IMR-90 (cell line): ENCODE measurements around the gene IFI27L2. TPM values are rescaled to one million over a fixed set of nuclear protein-coding genes. Genes with fewer than 3 reads are reported as not detected.

Experiments
- ATAC-seq: fragments of 200-7000 bp; cut with Tn5 transposase; 2 replicates; pipeline ENCODE4 v1.9.1; 2020; ENCODE audit warnings: low read depth, mild to moderate bottlenecking, moderate library complexity
- BruUV-seq: library from RNA; stranded (reverse); fragments of 400-500 nt; replicated peaks from 2 replicates; lab custom pipeline; 2021; lab: Mats Ljungman, UMichigan
- CTCF ChIA-PET: fragments of 300-600 bp; formaldehyde crosslinking; extraction: SDS; loops from one replicate; lab custom pipeline; 2021; ENCODE audit warnings: antibody characterized with exemption; lab: Yijun Ruan, JAX
- POLR2A ChIA-PET: fragments of 300-600 bp; sonication (Branson Sonifier 250); formaldehyde crosslinking; loops from one replicate; lab custom pipeline; 2022; ENCODE audit warnings: antibody characterized with exemption; ENCODE audit not compliant: unreplicated experiment; lab: Charles Lee
- DNase-seq: peaks from one replicate; pipeline ENCODE4 v3.0.0; 2013
- H2AFZ ChIP-seq: replicated peaks from 2 replicates; pipeline ENCODE3; 2013; ENCODE audit warnings: low read length, mild to moderate bottlenecking; ENCODE audit not compliant: poor library complexity
- H2AK5ac ChIP-seq: 2 replicates; pipeline ENCODE4 v1.6.1; 2013; ENCODE audit warnings: low read depth, low read length, inconsistent platforms
- H2AK9ac ChIP-seq: replicated peaks from 2 replicates; pipeline ENCODE3; 2013; ENCODE audit warnings: mild to moderate bottlenecking, low read depth, low read length, moderate library complexity; ENCODE audit not compliant: poor library complexity
- H2BK120ac ChIP-seq: 2 replicates; pipeline ENCODE4 v1.6.1; 2013; ENCODE audit warnings: low read depth, low read length, inconsistent platforms
- H2BK15ac ChIP-seq: 3 replicates; pipeline ENCODE4 v1.6.1; 2013; ENCODE audit warnings: low read depth, low read length, inconsistent platforms
- H2BK20ac ChIP-seq: 2 replicates; pipeline ENCODE4 v1.6.1; 2013; ENCODE audit warnings: low read depth, mild to moderate bottlenecking, inconsistent platforms, low read length, moderate library complexity
- H2BK5ac ChIP-seq: 2 replicates; pipeline ENCODE4 v1.6.1; 2013; ENCODE audit warnings: mild to moderate bottlenecking, low read depth, low read length, inconsistent platforms; ENCODE audit not compliant: poor library complexity, severe bottlenecking
- H3K14ac ChIP-seq: replicated peaks from 2 replicates; pipeline ENCODE4 v1.6.1; 2013; ENCODE audit warnings: low read depth, low read length, inconsistent platforms
- H3K18ac ChIP-seq: 2 replicates; pipeline ENCODE4 v1.6.1; 2013; ENCODE audit warnings: low read depth, low read length, control low read depth
- H3K23ac ChIP-seq: 2 replicates; pipeline ENCODE4 v1.6.1; 2013; ENCODE audit warnings: low read depth, low read length, inconsistent platforms
- H3K27ac ChIP-seq: 2 replicates; pipeline ENCODE4 v1.5.1; 2013; ENCODE audit warnings: mild to moderate bottlenecking, control low read depth, low read length; ENCODE audit not compliant: insufficient read depth
- H3K27me3 ChIP-seq: 2 replicates; pipeline ENCODE4 v1.6.1; 2013; ENCODE audit warnings: low read length; ENCODE audit not compliant: control insufficient read depth, insufficient read depth
- H3K36me3 ChIP-seq: 2 replicates; pipeline ENCODE4 v1.6.1; 2013; ENCODE audit warnings: low read length, mixed read lengths; ENCODE audit not compliant: control insufficient read depth, insufficient read depth
- H3K4ac ChIP-seq: 2 replicates; pipeline ENCODE4 v1.6.1; 2013; ENCODE audit warnings: low read depth, low read length, inconsistent platforms
- H3K4me1 ChIP-seq: 2 replicates; pipeline ENCODE4 v1.6.1; 2013; ENCODE audit warnings: low read length, mixed read lengths; ENCODE audit not compliant: control insufficient read depth, insufficient read depth
- H3K4me2 ChIP-seq: 2 replicates; pipeline ENCODE4 v1.6.1; 2013; ENCODE audit warnings: low read depth, mild to moderate bottlenecking, control low read depth, low read length, moderate library complexity
- H3K4me3 ChIP-seq: 2 replicates; pipeline ENCODE4 v1.5.1; 2013; ENCODE audit warnings: low read depth, mild to moderate bottlenecking, control low read depth, low read length, moderate library complexity; ENCODE audit not compliant: insufficient read depth
- H3K56ac ChIP-seq: 2 replicates; pipeline ENCODE4 v1.6.1; 2013; ENCODE audit warnings: low read length, inconsistent platforms; ENCODE audit not compliant: insufficient read depth; ENCODE audit errors: extremely low read depth
- H3K79me1 ChIP-seq, 2 experiments: 2 replicates each; pipeline ENCODE4 v1.6.1; 2013; ENCODE audit warnings: low read length in 2 of 2, inconsistent platforms in 1 of 2, low read depth in 1 of 2
- H3K9ac ChIP-seq: 2 replicates; pipeline ENCODE4 v1.6.1; 2013; ENCODE audit warnings: low read depth, low read length, control low read depth
- H3K9me1 ChIP-seq: 2 replicates; pipeline ENCODE4 v1.6.1; 2013; ENCODE audit warnings: low read length, inconsistent platforms; ENCODE audit not compliant: insufficient read depth
- H3K9me3 ChIP-seq: 2 replicates; pipeline ENCODE4 v1.6.1; 2013; ENCODE audit warnings: low read length; ENCODE audit not compliant: control insufficient read depth, insufficient read depth
- H4K20me1 ChIP-seq: 2 replicates; pipeline ENCODE4 v1.6.1; 2013; ENCODE audit warnings: low read length, inconsistent platforms; ENCODE audit not compliant: insufficient read depth
- H4K5ac ChIP-seq: 2 replicates; pipeline ENCODE4 v1.6.1; 2013; ENCODE audit warnings: mild to moderate bottlenecking, low read depth, low read length, control low read depth
- H4K8ac ChIP-seq, 2 experiments: 2 replicates each; pipeline ENCODE4 v1.6.1; 2013; ENCODE audit warnings: low read depth in 2 of 2, low read length in 2 of 2, control low read depth in 1 of 2, inconsistent platforms in 1 of 2
- H4K91ac ChIP-seq: 2 replicates; pipeline ENCODE4 v1.6.1; 2013; ENCODE audit warnings: low read depth, low read length, inconsistent platforms; ENCODE audit not compliant: insufficient read depth
- MXI1 ChIP-seq: IDR thresholded peaks from 2 replicates; pipeline ENCODE4 v1.6.1; 2012; ENCODE audit warnings: low read depth, mild to moderate bottlenecking, low read length, moderate library complexity, borderline replicate concordance
- WGBS, 2 experiments: methylation state at CpG; one replicate each; pipeline versions ENCODE4 v1.1.5 to v1.1.7; 2013; ENCODE audit warnings: missing lambda C conversion rate in 2 of 2; ENCODE audit not compliant: insufficient read length in 1 of 2; ENCODE audit errors: extremely low coverage in 2 of 2; 5-methylcytosine and 5-hydroxymethylcytosine counted together
- dilution Hi-C: fragments of 300-500 bp; cut with HindIII; formaldehyde crosslinking; loops from one replicate; pipeline ENCODE4 v1.14.3; 2018; ENCODE audit warnings: low sequenced_read_pairs; ENCODE audit not compliant: unreplicated experiment
- in situ Hi-C: fragments of 300-500 bp; cut with MboI; formaldehyde crosslinking; loops from 3 replicates; pipeline ENCODE4 v1.14.3; 2019; ENCODE audit warnings: low sequenced_read_pairs, inconsistent platforms, mixed read lengths
- intact Hi-C: fragments of 100-400 bp; cut with micrococcal nuclease; formaldehyde crosslinking; loops from 2 replicates; pipeline ENCODE4 v1.10.0; 2022
- polyA plus RNA-seq, 3 experiments: library from polyadenylated mRNA; depleted of rRNA; stranded (reverse); fragments of >200 nt; gene quantifications; 2 replicates each; pipeline ENCODE4 v1.2.3, GENCODE V29; 2012; ENCODE audit warnings: low replicate concordance in 1 of 3
- total RNA-seq: library from RNA; depleted of rRNA; stranded (reverse); fragments of >200 nt; gene quantifications from 2 replicates; pipeline ENCODE4 v1.2.3, GENCODE V29; 2012

The IFI27L2 gene
- total and polyA plus RNA-seq, 2 of the 4 experiments (the other 2 are of a cell fraction), result 43.0 to 187 TPM

GRCh38 chr14:94138251-94138650, 8.8 kb upstream of the IFI27L2 start:
- no peaks in the 10 kb centered on the region for H3K36me3 ChIP-seq
- WGBS, 2 experiments, result 61% methylated on average over 5 of the region's 9 CpGs; no CpG with 5 or more reads in 1 of the 2 experiments
- no peak overlapping the region for H4K91ac ChIP-seq
- H3K56ac ChIP-seq, result no peak overlapping the region
- no peaks in the 10 kb centered on the region for H3K9me1 ChIP-seq
- DNase-seq (no peak), ATAC-seq (no peak)
- no peak overlapping the region for H2AK5ac ChIP-seq
- no peak overlapping the region for H3K4me3 ChIP-seq
- no peaks in the 10 kb centered on the region for H3K4me1 ChIP-seq
- no peak overlapping the region for H2BK15ac ChIP-seq
- dilution Hi-C loops, result no loop called here
- H3K79me1 ChIP-seq, result no peaks in the 10 kb centered on the region
- no peak overlapping the region for H4K8ac ChIP-seq
- no peak overlapping the region for H3K9ac ChIP-seq
- no peak overlapping the region for H3K14ac ChIP-seq
- no TSS peak for BruUV-seq
- no peak overlapping the region for H3K23ac ChIP-seq
- peaks cover 17% of the 10 kb centered on the region for H3K27me3 ChIP-seq
- no peak overlapping the region for H3K4me2 ChIP-seq
- H4K5ac ChIP-seq, result no peak overlapping the region
- POLR2A ChIA-PET, result no interaction called here
- no peak overlapping the region for H3K4ac ChIP-seq
- H4K20me1 ChIP-seq, result no peaks in the 10 kb centered on the region
- H2AK9ac ChIP-seq, result no peak overlapping the region
- no peak for TF ChIP-seq MXI1
- peaks cover 2% of the 10 kb centered on the region; the same call in 1 of the 2 replicates for H3K9me3 ChIP-seq
- CTCF ChIA-PET, result interaction anchor here (0.8 kb wide), 1 partner anchor 84 kb away, joined by 3 read pairs; no protein-coding TSS in a partner anchor
- H3K18ac ChIP-seq, result no peak overlapping the region
- no peak overlapping the region for H2AFZ ChIP-seq
- in situ Hi-C loops, result loop anchor here (5.0 to 10.0 kb wide), 2 partner anchors 101 to 193 kb away; no protein-coding TSS in a partner anchor
- H2BK120ac ChIP-seq, result no peak overlapping the region
- no peak overlapping the region for H3K27ac ChIP-seq
- no peak overlapping the region for H2BK5ac ChIP-seq
- intact Hi-C loops, result loop anchor here (5.0 kb wide), 1 partner anchor 481 kb away; no protein-coding TSS in a partner anchor
- no peak overlapping the region for H2BK20ac ChIP-seq
